BJ (cell line): ENCODE results near the gene SEPTIN2. TPM values are rescaled to one million over a fixed set of nuclear protein-coding genes. Genes with fewer than 3 reads are reported as not detected.

Source experiments
- CTCF ChIA-PET: fragments of 350-600 bp; formaldehyde crosslinking; extraction: SDS; loops from one replicate; lab custom pipeline; 2021; ENCODE audit warnings: antibody characterized with exemption, inconsistent platforms; lab: Yijun Ruan, JAX
- POLR2A ChIA-PET: fragments of 300-600 bp; sonication (Branson Sonifier 250); formaldehyde crosslinking; extraction: SDS; loops from one replicate; lab custom pipeline; 2021; ENCODE audit warnings: antibody characterized with exemption; lab: Charles Lee
- DNase-seq: peaks from one replicate; pipeline ENCODE4 v3.0.0-alpha.2; 2011; ENCODE audit warnings: low read depth
- H3K27me3 ChIP-seq: 2 replicates; pipeline ENCODE4 v1.6.0; 2011; ENCODE audit warnings: low read length; ENCODE audit not compliant: control insufficient read depth, insufficient read depth
- H3K36me3 ChIP-seq: 2 replicates; pipeline ENCODE4 v1.5.1; 2011; ENCODE audit warnings: low read length; ENCODE audit not compliant: control insufficient read depth, insufficient read depth
- H3K4me3 ChIP-seq: 2 replicates; pipeline ENCODE4 v1.5.1; 2011; ENCODE audit warnings: low read depth, mild to moderate bottlenecking, control low read depth, low read length
- CTCF ChIP-seq: IDR thresholded peaks from 2 replicates; pipeline ENCODE4 v1.5.1; 2011; ENCODE audit warnings: low read depth, mild to moderate bottlenecking, control low read depth, inconsistent platforms, low read length, moderate library complexity; ENCODE audit not compliant: insufficient read depth
- polyA plus RNA-seq: library from polyadenylated mRNA; depleted of rRNA; stranded (reverse); fragments of >200 nt; gene quantifications from 2 replicates; pipeline ENCODE4 v1.2.3, GENCODE V29; 2011

SEPTIN2 gene
- polyA plus RNA-seq, 1 experiment: 336 TPM

- Histone ChIP-seq H3K36me3 (no peaks in the 10 kb centered on the region), H3K4me3 (no peak overlapping the region; the same call in 1 of the 2 replicates), H3K27me3 (no peaks in the 10 kb centered on the region)
- no peak for DNase-seq
- ChIA-PET POLR2A (no interaction called here), CTCF (no interaction called here)
- TF ChIP-seq CTCF: no peak
Observed at GRCh38 chr2:241313543-241314095, 2.1 kb upstream of the SEPTIN2 start.

GRCh38 chr2:241314226-241315092 is 1.3 kb upstream of the SEPTIN2 start:
- DNase-seq: no peak
- TF ChIP-seq CTCF: no peak
- ChIA-PET POLR2A (interaction anchor here (0.5 kb wide), 2 partner anchors 26 to 42 kb away, joined by 3 read pairs; no protein-coding TSS in a partner anchor), CTCF (interaction anchor here (0.6 to 2.2 kb wide), 3 partner anchors 11 to 514 kb away, joined by 4 to 6 read pairs (median 5); no protein-coding TSS in a partner anchor)
- Histone ChIP-seq H3K36me3 (no peaks in the 10 kb centered on the region), H3K4me3 (peak overlapping the region; percentile 89), H3K27me3 (no peaks in the 10 kb centered on the region)

GRCh38 chr2:241315093-241315878 is 439 bp upstream of the SEPTIN2 start, which contains the start of gene HDLBP:
TSS of gene HDLBP (minus strand) at chr2:241315672. CDS start at chr2:241266869, 48,803 bp downstream.
- H3K27me3 ChIP-seq: no peaks in the 10 kb centered on the region
- CTCF ChIA-PET: interaction anchor here (0.6 to 2.2 kb wide), 3 partner anchors 12 to 515 kb away, joined by 4 to 6 read pairs (median 5); no protein-coding TSS in a partner anchor
- DNase-seq: peak; percentile 89
- TF ChIP-seq CTCF: peak; percentile 32
- no peaks in the 10 kb centered on the region for H3K36me3 ChIP-seq
- peak within 1 kb of the TSS; percentile 89 for H3K4me3 ChIP-seq
- POLR2A ChIA-PET: interaction anchor here (0.5 kb wide), 1 partner anchor 26 kb away, joined by 3 read pairs; no protein-coding TSS in a partner anchor

GRCh38 chr2:241316825-241317224 is 1.1 kb downstream of the SEPTIN2 start:
- peak overlapping the region; percentile 72 for H3K4me3 ChIP-seq
- H3K27me3 ChIP-seq: no peaks in the 10 kb centered on the region
- TF ChIP-seq CTCF: no peak
- DNase-seq: no peak
- ChIA-PET POLR2A (no interaction called here), CTCF (no interaction called here)
- H3K36me3 ChIP-seq: no peaks in the 10 kb centered on the region
